Measurements from ENCODE around the gene RND2. TPM values are rescaled to one million over a fixed set of nuclear protein-coding genes. Genes with fewer than 3 reads are reported as not detected.

RND2 gene
- total and polyA plus RNA-seq, 2 of the 13 experiments (the other 11 are each of a cell fraction or from before 2014, with no cell fraction given): 0.05 to 0.11 TPM

DNA sequence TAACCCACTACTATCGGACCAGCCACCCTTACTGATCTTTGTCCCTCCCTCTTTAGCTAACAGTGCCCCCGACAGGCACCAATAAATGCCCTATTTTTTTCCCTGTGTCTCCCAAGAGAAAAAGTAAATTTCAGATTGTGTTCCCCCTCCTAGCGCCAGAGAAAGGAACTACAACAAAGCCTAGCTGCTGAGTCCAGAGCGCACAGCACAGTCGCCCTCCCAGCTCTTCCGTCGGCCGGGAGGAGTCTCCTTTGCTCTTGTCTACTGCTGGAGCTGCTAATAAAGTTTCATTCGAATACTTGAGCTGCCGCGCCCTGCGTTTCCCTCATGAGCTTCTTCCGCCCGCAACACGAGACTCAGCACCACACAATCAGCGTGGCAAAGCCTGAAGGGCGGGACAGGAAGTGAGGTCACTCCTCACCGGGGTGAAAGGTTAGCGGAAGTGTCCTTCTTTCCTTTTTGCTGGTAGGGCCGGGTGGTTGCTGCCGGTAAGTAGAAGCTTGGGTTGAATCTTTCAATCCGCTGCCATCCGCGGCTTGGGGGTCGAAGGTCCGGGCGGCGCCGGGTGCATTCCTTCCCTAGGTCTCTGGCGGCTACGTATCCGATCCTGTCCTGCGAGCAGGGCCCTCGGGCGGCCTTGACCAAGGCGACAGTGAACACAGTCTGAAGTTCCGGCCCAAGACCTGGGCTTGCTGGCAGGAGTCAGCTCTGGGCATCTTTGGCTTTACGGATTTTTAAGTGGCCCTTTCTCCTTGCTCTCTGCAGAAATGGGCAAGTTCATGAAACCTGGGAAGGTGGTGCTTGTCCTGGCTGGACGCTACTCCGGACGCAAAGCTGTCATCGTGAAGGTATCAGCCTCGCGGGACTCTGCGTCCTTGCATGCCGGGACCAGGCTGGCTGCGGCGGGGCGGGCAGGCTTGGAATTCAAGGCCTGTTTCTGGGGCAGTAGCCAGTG lies 26.8 kb upstream of the RND2 start, which contains the start of gene RPL27 (continued):
- TF ChIP-seq ZNF235 (CRISPR knock-in tag; IDR thresholded peaks at IDR 0.05; ENCODE audit: borderline replicate concordance): 0 out of 2 replicates have a peak, but pooled peaks have one; percentile 75
- TF ChIP-seq, protein P1, sequence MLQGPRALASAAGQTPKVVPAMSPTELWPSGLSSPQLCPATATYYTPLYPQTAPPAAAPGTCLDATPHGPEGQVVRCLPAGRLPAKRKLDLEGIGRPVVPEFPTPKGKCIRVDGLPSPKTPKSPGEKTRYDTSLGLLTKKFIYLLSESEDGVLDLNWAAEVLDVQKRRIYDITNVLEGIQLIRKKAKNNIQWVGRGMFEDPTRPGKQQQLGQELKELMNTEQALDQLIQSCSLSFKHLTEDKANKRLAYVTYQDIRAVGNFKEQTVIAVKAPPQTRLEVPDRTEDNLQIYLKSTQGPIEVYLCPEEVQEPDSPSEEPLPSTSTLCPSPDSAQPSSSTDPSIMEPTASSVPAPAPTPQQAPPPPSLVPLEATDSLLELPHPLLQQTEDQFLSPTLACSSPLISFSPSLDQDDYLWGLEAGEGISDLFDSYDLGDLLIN (CRISPR knock-in tag; IDR thresholded peaks at IDR 0.05; ENCODE audit: borderline replicate concordance): no peak
- TF ChIP-seq, protein P2, sequence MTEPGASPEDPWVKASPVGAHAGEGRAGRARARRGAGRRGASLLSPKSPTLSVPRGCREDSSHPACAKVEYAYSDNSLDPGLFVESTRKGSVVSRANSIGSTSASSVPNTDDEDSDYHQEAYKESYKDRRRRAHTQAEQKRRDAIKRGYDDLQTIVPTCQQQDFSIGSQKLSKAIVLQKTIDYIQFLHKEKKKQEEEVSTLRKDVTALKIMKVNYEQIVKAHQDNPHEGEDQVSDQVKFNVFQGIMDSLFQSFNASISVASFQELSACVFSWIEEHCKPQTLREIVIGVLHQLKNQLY (CRISPR knock-in tag; IDR thresholded peaks at IDR 0.05): peak; percentile 86
- TF ChIP-seq, protein P3, sequence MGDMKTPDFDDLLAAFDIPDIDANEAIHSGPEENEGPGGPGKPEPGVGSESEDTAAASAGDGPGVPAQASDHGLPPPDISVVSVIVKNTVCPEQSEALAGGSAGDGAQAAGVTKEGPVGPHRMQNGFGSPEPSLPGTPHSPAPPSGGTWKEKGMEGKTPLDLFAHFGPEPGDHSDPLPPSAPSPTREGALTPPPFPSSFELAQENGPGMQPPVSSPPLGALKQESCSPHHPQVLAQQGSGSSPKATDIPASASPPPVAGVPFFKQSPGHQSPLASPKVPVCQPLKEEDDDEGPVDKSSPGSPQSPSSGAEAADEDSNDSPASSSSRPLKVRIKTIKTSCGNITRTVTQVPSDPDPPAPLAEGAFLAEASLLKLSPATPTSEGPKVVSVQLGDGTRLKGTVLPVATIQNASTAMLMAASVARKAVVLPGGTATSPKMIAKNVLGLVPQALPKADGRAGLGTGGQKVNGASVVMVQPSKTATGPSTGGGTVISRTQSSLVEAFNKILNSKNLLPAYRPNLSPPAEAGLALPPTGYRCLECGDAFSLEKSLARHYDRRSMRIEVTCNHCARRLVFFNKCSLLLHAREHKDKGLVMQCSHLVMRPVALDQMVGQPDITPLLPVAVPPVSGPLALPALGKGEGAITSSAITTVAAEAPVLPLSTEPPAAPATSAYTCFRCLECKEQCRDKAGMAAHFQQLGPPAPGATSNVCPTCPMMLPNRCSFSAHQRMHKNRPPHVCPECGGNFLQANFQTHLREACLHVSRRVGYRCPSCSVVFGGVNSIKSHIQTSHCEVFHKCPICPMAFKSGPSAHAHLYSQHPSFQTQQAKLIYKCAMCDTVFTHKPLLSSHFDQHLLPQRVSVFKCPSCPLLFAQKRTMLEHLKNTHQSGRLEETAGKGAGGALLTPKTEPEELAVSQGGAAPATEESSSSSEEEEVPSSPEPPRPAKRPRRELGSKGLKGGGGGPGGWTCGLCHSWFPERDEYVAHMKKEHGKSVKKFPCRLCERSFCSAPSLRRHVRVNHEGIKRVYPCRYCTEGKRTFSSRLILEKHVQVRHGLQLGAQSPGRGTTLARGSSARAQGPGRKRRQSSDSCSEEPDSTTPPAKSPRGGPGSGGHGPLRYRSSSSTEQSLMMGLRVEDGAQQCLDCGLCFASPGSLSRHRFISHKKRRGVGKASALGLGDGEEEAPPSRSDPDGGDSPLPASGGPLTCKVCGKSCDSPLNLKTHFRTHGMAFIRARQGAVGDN (CRISPR knock-in tag; IDR thresholded peaks at IDR 0.05): peak; percentile 98
- peak; percentile 84 for TF ChIP-seq HMG20B (CRISPR knock-in tag; conservative IDR thresholded peaks at IDR 0.05)
- TF ChIP-seq ZNF44 (CRISPR knock-in tag; IDR thresholded peaks at IDR 0.05): peak; percentile 97
- peak; percentile 83 for TF ChIP-seq ZFP82 (CRISPR knock-in tag; IDR thresholded peaks at IDR 0.05; ENCODE audit: borderline replicate concordance)
- TF ChIP-seq KAT2B (IDR thresholded peaks at IDR 0.05; ENCODE audit: borderline replicate concordance, low read depth, low read length): no peak
- TF ChIP-seq, protein P4, sequence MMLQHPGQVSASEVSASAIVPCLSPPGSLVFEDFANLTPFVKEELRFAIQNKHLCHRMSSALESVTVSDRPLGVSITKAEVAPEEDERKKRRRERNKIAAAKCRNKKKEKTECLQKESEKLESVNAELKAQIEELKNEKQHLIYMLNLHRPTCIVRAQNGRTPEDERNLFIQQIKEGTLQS (CRISPR knock-in tag; IDR thresholded peaks at IDR 0.05): peak; percentile 78
- peak; percentile 29; the same call in 1 of the 2 replicates for TF ChIP-seq GATA4 (IDR thresholded peaks at IDR 0.05; ENCODE audit: borderline replicate concordance, low read depth)
- peak; percentile 97 for TF ChIP-seq PRPF4 (IDR thresholded peaks at IDR 0.05; ENCODE audit: low read depth, low read length, poor library complexity, severe bottlenecking)
- no peak for TF ChIP-seq MED13 (CRISPR knock-in tag; IDR thresholded peaks at IDR 0.05)
- TF ChIP-seq ZNF124 (CRISPR knock-in tag; IDR thresholded peaks at IDR 0.05): peak; percentile 99
- TF ChIP-seq, protein P5, sequence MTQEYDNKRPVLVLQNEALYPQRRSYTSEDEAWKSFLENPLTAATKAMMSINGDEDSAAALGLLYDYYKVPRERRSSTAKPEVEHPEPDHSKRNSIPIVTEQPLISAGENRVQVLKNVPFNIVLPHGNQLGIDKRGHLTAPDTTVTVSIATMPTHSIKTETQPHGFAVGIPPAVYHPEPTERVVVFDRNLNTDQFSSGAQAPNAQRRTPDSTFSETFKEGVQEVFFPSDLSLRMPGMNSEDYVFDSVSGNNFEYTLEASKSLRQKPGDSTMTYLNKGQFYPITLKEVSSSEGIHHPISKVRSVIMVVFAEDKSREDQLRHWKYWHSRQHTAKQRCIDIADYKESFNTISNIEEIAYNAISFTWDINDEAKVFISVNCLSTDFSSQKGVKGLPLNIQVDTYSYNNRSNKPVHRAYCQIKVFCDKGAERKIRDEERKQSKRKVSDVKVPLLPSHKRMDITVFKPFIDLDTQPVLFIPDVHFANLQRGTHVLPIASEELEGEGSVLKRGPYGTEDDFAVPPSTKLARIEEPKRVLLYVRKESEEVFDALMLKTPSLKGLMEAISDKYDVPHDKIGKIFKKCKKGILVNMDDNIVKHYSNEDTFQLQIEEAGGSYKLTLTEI (CRISPR knock-in tag; conservative IDR thresholded peaks at IDR 0.05): no peak
- TF ChIP-seq ZNF326 (CRISPR knock-in tag; IDR thresholded peaks at IDR 0.05; ENCODE audit: borderline replicate concordance): no peak
- TF ChIP-seq, protein P6, sequence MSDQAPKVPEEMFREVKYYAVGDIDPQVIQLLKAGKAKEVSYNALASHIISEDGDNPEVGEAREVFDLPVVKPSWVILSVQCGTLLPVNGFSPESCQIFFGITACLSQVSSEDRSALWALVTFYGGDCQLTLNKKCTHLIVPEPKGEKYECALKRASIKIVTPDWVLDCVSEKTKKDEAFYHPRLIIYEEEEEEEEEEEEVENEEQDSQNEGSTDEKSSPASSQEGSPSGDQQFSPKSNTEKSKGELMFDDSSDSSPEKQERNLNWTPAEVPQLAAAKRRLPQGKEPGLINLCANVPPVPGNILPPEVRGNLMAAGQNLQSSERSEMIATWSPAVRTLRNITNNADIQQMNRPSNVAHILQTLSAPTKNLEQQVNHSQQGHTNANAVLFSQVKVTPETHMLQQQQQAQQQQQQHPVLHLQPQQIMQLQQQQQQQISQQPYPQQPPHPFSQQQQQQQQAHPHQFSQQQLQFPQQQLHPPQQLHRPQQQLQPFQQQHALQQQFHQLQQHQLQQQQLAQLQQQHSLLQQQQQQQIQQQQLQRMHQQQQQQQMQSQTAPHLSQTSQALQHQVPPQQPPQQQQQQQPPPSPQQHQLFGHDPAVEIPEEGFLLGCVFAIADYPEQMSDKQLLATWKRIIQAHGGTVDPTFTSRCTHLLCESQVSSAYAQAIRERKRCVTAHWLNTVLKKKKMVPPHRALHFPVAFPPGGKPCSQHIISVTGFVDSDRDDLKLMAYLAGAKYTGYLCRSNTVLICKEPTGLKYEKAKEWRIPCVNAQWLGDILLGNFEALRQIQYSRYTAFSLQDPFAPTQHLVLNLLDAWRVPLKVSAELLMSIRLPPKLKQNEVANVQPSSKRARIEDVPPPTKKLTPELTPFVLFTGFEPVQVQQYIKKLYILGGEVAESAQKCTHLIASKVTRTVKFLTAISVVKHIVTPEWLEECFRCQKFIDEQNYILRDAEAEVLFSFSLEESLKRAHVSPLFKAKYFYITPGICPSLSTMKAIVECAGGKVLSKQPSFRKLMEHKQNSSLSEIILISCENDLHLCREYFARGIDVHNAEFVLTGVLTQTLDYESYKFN (CRISPR knock-in tag; conservative IDR thresholded peaks at IDR 0.05): peak; percentile 91

Data from HepG2 (cell line).